IPS-20b (cell line): Measurements from ENCODE around the gene LPIN2.
"Not testable (repeated sequence)": the region's sequence is repeated elsewhere in the genome, so short reads cannot be mapped to it uniquely, and the experiment has no call there.

Experiments
- H3K27ac ChIP-seq: one replicate; pipeline ENCODE4 v1.5.1; 2013; ENCODE audit warnings: low read length
- H3K27me3 ChIP-seq: 2 replicates; pipeline ENCODE4 v1.6.1; 2013; ENCODE audit warnings: mild to moderate bottlenecking, low read length, inconsistent platforms; ENCODE audit not compliant: insufficient read depth
- H3K36me3 ChIP-seq: 2 replicates; pipeline ENCODE4 v1.6.1; 2013; ENCODE audit warnings: low read depth, mild to moderate bottlenecking, inconsistent platforms, low read length, moderate library complexity; ENCODE audit not compliant: insufficient read depth
- H3K4me1 ChIP-seq: 2 replicates; pipeline ENCODE4 v1.6.1; 2013; ENCODE audit warnings: mild to moderate bottlenecking, control low read depth, inconsistent platforms, low read length, moderate library complexity; ENCODE audit not compliant: insufficient read depth
- H3K4me3 ChIP-seq: 2 replicates; pipeline ENCODE4 v1.5.1; 2013; ENCODE audit warnings: mild to moderate bottlenecking, low read length, inconsistent platforms
- H3K9ac ChIP-seq: 2 replicates; pipeline ENCODE4 v1.6.1; 2013; ENCODE audit warnings: low read depth, mild to moderate bottlenecking, inconsistent platforms, low read length, moderate library complexity
- H3K9me3 ChIP-seq: 2 replicates; pipeline ENCODE4 v1.6.1; 2013; ENCODE audit warnings: mild to moderate bottlenecking, low read depth, low read length, inconsistent platforms; ENCODE audit not compliant: insufficient read depth

Gene LPIN2

DNA sequence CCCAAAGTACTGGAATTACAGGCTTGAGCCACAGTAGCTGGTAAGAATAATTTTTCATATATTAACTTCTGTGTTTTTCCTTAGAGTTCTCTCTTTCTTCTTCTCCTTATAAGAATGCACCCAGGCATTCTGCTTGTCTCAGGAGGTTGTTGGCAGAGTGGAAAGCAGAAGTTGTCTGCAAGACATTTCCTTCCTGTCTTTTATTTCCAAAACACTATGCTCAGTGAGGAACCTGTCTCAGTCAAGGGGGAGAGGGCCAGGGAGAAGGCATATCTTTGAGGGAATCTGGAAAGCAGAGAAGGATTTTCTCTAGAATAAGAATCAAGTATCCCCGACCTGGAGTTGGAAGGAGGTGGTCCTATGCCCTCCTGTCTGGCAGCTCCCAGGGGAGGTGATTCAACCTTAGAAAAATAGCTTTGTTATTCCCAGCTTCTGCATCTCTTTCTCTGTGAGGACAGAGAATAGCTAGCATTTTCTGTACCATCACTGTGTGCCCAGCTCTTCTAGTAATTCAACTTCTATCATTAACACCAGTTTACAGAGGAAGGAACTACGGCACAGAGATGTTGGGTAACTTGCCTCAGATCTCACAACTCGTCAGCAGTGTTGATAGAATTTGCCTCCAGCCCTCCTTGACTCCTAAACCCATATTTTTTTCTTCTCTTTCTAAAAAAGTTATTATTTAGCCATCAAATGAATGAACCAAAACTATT is 3.8 kb upstream of the LPIN2 start:
- no peaks in the 10 kb centered on the region for H3K9me3 ChIP-seq
- no peaks in the 10 kb centered on the region for H3K36me3 ChIP-seq
- H3K27me3 ChIP-seq: no peaks in the 10 kb centered on the region
- peaks cover 12% of the 10 kb centered on the region for H3K4me1 ChIP-seq
- no peak overlapping the region for H3K9ac ChIP-seq
- H3K27ac ChIP-seq: no peak overlapping the region
- no peak overlapping the region for H3K4me3 ChIP-seq

GRCh38 chr18:3015851-3016250 is 2.9 kb upstream of the LPIN2 start:
- Histone ChIP-seq H3K27me3 (no peaks in the 10 kb centered on the region), H3K4me1 (peaks cover 15% of the 10 kb centered on the region), H3K9me3 (no peaks in the 10 kb centered on the region), H3K36me3 (peaks cover 5% of the 10 kb centered on the region; the same call in 1 of the 2 replicates), H3K4me3 (no peak overlapping the region), H3K9ac (no peak overlapping the region), H3K27ac (no peak overlapping the region)

DNA sequence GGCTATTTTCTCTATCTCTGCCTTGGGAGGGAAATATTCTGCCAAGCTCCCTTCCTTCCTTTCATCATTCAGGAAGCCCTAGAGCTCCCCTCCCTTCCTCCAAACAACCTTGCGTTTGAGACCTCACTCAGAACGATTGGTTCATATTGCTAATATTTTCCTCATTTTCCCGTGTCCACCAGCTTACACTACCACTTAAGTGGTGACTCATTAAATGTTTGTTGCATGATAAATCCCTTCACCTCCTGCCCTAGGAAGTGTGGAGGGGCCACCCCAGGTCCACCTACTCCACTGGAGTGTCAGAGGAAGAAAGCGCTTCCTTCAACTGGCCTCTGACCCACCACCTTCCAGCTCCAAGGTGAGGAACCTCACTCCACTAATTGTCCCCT is 2.3 kb upstream of the LPIN2 start:
- Histone ChIP-seq H3K9me3 (no peaks in the 10 kb centered on the region), H3K4me3 (no peak overlapping the region), H3K9ac (no peak overlapping the region), H3K27me3 (no peaks in the 10 kb centered on the region), H3K4me1 (peaks cover 15% of the 10 kb centered on the region), H3K36me3 (peaks cover 11% of the 10 kb centered on the region; the same call in 1 of the 2 replicates), H3K27ac (no peak overlapping the region)

GRCh38 chr18:3014503-3015203 is 1.7 kb upstream of the LPIN2 start:
- H3K27ac ChIP-seq: no peak overlapping the region
- H3K4me3 ChIP-seq: no peak overlapping the region
- H3K9ac ChIP-seq: no peak overlapping the region

GRCh38 chr18:3012136-3013023 is 564 bp downstream of the LPIN2 start:
- H3K4me3 ChIP-seq: peak overlapping the region; percentile 90
- peaks cover 22% of the 10 kb centered on the region; the same call in 1 of the 2 replicates for H3K36me3 ChIP-seq
- no peaks in the 10 kb centered on the region for H3K27me3 ChIP-seq
- peak overlapping the region; percentile 76; the same call in 1 of the 2 replicates for H3K9ac ChIP-seq
- H3K27ac ChIP-seq: no peak overlapping the region
- peaks cover 15% of the 10 kb centered on the region for H3K4me1 ChIP-seq
- no peaks in the 10 kb centered on the region for H3K9me3 ChIP-seq

More at GRCh38 chr18:3014503-3015203, 1.7 kb upstream of the LPIN2 start:
- Histone ChIP-seq H3K4me1 (peaks cover 15% of the 10 kb centered on the region), H3K9me3 (no peaks in the 10 kb centered on the region), H3K27me3 (no peaks in the 10 kb centered on the region), H3K36me3 (peaks cover 16% of the 10 kb centered on the region; the same call in 1 of the 2 replicates)

DNA sequence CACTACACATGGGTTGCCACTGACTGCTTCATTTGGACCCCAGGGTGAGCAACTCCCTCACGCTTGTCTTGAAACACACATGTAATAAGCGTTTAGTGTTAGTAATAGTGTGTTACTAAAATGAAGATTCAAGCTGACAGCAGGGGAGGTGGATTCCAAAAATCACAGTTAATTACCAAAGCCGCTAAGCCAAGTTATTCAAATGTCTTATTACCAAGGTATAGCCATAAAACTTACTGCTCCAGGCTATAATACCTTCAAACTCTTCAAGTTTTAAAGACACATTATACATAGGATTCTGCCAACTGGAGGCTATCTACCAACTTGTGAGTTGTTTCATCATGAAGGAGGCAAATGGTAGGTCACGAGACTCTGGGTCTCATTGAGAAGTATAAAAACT is 2.9 kb downstream of the LPIN2 start:
- Histone ChIP-seq H3K9me3 (no peaks in the 10 kb centered on the region), H3K4me1 (peaks cover 5% of the 10 kb centered on the region; the same call in 1 of the 2 replicates), H3K27me3 (no peaks in the 10 kb centered on the region), H3K36me3 (peaks cover 29% of the 10 kb centered on the region), H3K27ac (no peak overlapping the region), H3K4me3 (no peak overlapping the region), H3K9ac (no peak overlapping the region)

DNA sequence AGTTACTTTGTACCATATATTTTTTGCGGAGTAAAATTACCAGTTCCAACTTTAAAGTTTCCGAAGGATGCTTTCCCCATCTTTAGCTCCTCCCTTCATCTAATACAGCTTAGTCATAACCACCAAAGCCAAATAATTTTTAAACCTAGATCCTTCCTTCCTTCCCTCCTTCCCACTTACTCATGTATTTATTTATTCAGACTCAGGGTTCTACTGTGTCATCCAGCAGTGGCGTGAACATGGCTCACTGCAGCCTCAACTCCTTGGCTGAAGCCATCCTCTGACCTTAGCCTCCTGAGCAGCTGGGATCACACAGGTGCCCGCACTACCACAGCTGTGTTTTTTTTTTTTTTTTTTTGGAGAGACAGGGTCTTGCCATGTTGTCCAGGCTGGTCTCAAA is 4.4 kb downstream of the LPIN2 start:
- no peak overlapping the region for H3K27ac ChIP-seq
- H3K27me3 ChIP-seq: no peaks in the 10 kb centered on the region
- H3K9ac ChIP-seq: no peak overlapping the region
- peaks cover 7% of the 10 kb centered on the region for H3K9me3 ChIP-seq
- H3K4me1 ChIP-seq: peaks cover 5% of the 10 kb centered on the region; the same call in 1 of the 2 replicates
- H3K4me3 ChIP-seq: no peak overlapping the region
- H3K36me3 ChIP-seq: peaks cover 39% of the 10 kb centered on the region

DNA sequence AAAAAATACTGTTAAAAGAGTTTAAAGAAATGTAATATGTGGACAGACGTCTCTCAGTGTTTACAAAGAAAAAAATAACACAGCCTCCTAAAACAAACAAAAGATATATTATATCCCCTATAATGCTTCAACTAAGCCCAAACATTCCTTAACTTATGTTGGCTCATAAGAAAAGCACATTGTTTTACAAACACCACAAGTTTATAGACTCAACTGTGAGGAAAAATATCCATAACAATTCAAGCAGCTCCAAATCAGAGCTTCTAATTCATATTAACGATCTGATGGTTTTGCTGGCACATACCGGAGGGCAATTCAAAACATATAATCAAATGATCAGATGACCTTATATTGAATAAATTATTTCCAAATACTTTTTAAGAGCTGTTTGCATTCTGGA is 5.5 kb downstream of the LPIN2 start:
- H3K9me3 ChIP-seq: peaks cover 7% of the 10 kb centered on the region
- no peak overlapping the region for H3K9ac ChIP-seq
- no peak overlapping the region for H3K27ac ChIP-seq
- peaks cover 5% of the 10 kb centered on the region; the same call in 1 of the 2 replicates for H3K4me1 ChIP-seq
- H3K4me3 ChIP-seq: no peak overlapping the region
- peaks cover 43% of the 10 kb centered on the region for H3K36me3 ChIP-seq
- H3K27me3 ChIP-seq: no peaks in the 10 kb centered on the region

DNA sequence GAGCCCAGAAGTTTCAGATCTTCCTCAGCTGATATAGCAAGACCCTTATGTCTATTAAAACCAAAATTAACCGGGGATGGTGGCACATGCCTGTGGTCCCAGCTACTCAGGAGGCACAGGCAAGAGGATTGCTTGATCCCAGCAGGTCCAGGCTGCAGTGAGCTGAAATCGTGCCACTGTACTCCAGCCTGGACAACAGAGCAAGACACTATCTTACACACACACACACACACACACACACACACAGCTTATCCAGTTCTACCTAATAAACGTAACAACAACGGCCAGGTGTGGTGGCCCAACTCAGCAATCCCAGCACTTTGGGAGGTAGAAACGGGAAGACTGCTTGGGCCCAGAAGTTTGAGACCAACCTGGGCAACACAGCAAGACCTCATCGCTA is 7.5 kb downstream of the LPIN2 start:
- Histone ChIP-seq H3K27ac (no peak overlapping the region), H3K9ac (no peak overlapping the region), H3K4me1 (no peaks in the 10 kb centered on the region; the same call in 1 of the 2 replicates), H3K4me3 (no peak overlapping the region), H3K27me3 (no peaks in the 10 kb centered on the region), H3K9me3 (peaks cover 7% of the 10 kb centered on the region), H3K36me3 (peaks cover 38% of the 10 kb centered on the region)

- H3K27me3 ChIP-seq, H3K9me3 ChIP-seq, H3K4me1 ChIP-seq, H3K4me3 ChIP-seq, H3K27ac ChIP-seq, H3K9ac ChIP-seq: not testable (repeated sequence)
- H3K36me3 ChIP-seq: peaks cover 31% of the 10 kb centered on the region
Observed at GRCh38 chr18:3003766-3004165, 9.2 kb downstream of the LPIN2 start.

- H3K4me3 ChIP-seq: no peak overlapping the region
- H3K36me3 ChIP-seq: peaks cover 28% of the 10 kb centered on the region
- H3K9ac ChIP-seq: no peak overlapping the region
- peaks cover 7% of the 10 kb centered on the region for H3K9me3 ChIP-seq
- H3K27me3 ChIP-seq: no peaks in the 10 kb centered on the region
- H3K27ac ChIP-seq: no peak overlapping the region
- peaks cover 17% of the 10 kb centered on the region for H3K4me1 ChIP-seq
Observed at GRCh38 chr18:3002732-3003131, 10.2 kb downstream of the LPIN2 start.
